Suprapubic skin (tissue), 3 donors: ENCODE measurements around the gene ATP1A3.

ENCODE experiments used
- CTCF ChIP-seq, 2 donors: fragments of 200-600 bp in 1 of 2; fragments of 450-650 bp in 1 of 2; sonication (generic) in 1 of 2; IDR thresholded peaks; one replicate each; pipeline ENCODE4 v1.5.1; 2016 to 2019; ENCODE audit warnings: antibody characterized with exemption in 2 of 2, mild to moderate bottlenecking in 1 of 2, moderate library complexity in 1 of 2
- EP300 ChIP-seq: sonication (generic); formaldehyde crosslinking; IDR thresholded peaks from one replicate; pipeline ENCODE4 v1.6.1; 2017; ENCODE audit warnings: antibody characterized with exemption

DNA sequence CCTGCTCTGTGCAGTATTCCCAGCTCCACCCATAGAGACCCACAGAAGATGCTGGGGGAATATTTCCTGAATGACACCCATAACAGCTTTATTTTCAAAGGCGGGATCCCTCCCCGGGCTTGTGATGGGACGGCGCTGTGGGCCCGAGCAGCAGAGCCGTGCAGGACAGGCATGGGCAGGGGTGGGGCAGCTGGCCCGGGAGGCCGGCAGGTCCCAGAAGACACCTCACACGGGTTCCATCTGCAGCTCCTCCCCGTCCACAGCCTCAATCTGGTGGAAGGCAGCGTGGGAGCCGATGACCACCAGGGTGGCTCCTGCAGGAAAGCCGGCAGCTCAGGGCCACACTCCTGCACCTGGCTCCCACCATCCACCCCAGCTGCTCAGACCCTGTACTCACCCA is 37.4 kb downstream of the ATP1A3 start:
- TF ChIP-seq CTCF (IDR thresholded peaks at IDR 0.05): no peak
- TF ChIP-seq EP300: no peak
